HAP-1 (cell line): ENCODE measurements around the gene SORCS3.

ENCODE experiments used
- DNase-seq, 2 experiments: peaks; one replicate each; pipeline ENCODE4 v3.0.0-alpha.2; 2016 to 2020; ENCODE audit warnings: low spot score in 2 of 2
- H3K27me3 ChIP-seq: fragments of 250-450 bp; sonication (Bioruptor Pico); 2 replicates; pipeline ENCODE4 v1.5.1; 2020; ENCODE audit warnings: low read depth, mild to moderate bottlenecking, moderate library complexity
- H3K36me3 ChIP-seq: fragments of 250-450 bp; sonication (Bioruptor Pico); replicated peaks from 2 replicates; pipeline ENCODE4 v1.5.1; 2020; ENCODE audit warnings: mild to moderate bottlenecking
- H3K4me1 ChIP-seq: fragments of 250-450 bp; sonication (Bioruptor Pico); 2 replicates; pipeline ENCODE4 v1.5.1; 2020; ENCODE audit warnings: mild to moderate bottlenecking
- H3K4me3 ChIP-seq: fragments of 250-450 bp; sonication (Bioruptor Pico); 2 replicates; pipeline ENCODE4 v1.5.1; 2020; ENCODE audit warnings: mild to moderate bottlenecking, moderate library complexity
- H3K9me3 ChIP-seq: fragments of 250-450 bp; sonication (Bioruptor Pico); 2 replicates; pipeline ENCODE4 v1.5.1; 2020; ENCODE audit warnings: mild to moderate bottlenecking, moderate library complexity
- in situ Hi-C: fragments of 300-500 bp; cut with MboI; formaldehyde crosslinking; loops from 3 replicates; pipeline ENCODE4 v1.14.3; 2020; ENCODE audit warnings: low sequenced_read_pairs, inconsistent platforms, mixed read lengths

SORCS3 gene

GRCh38 chr10:105096316-105096715 lies 455.2 kb downstream of the SORCS3 start:
- no peak for DNase-seq
- no peak overlapping the region for H3K4me3 ChIP-seq
- H3K4me1 ChIP-seq = no peaks in the 10 kb centered on the region
- no peaks in the 10 kb centered on the region for H3K36me3 ChIP-seq
- no peaks in the 10 kb centered on the region for H3K27me3 ChIP-seq
- in situ Hi-C loops = no loop called here
- H3K9me3 ChIP-seq = no peaks in the 10 kb centered on the region

GRCh38 chr10:105102977-105103376 lies 461.9 kb downstream of the SORCS3 start:
- in situ Hi-C loops = no loop called here
- Histone ChIP-seq H3K9me3 (no peaks in the 10 kb centered on the region), H3K4me3 (no peak overlapping the region), H3K27me3 (no peaks in the 10 kb centered on the region), H3K4me1 (no peaks in the 10 kb centered on the region), H3K36me3 (no peaks in the 10 kb centered on the region)
- no peak for DNase-seq

GRCh38 chr10:105104297-105104696 lies 463.2 kb downstream of the SORCS3 start:
- H3K4me1 ChIP-seq = no peaks in the 10 kb centered on the region
- no peak for DNase-seq
- no peak overlapping the region for H3K4me3 ChIP-seq
- H3K36me3 ChIP-seq = no peaks in the 10 kb centered on the region
- H3K9me3 ChIP-seq = no peaks in the 10 kb centered on the region
- H3K27me3 ChIP-seq = no peaks in the 10 kb centered on the region
- in situ Hi-C loops = no loop called here

- in situ Hi-C loops = no loop called here
Observed at GRCh38 chr10:105109164-105109563, 468.1 kb downstream of the SORCS3 start.

GRCh38 chr10:105112862-105113261 lies 471.8 kb downstream of the SORCS3 start:
- no peaks in the 10 kb centered on the region for H3K4me1 ChIP-seq
- H3K9me3 ChIP-seq = no peaks in the 10 kb centered on the region
- H3K27me3 ChIP-seq = no peaks in the 10 kb centered on the region
- H3K36me3 ChIP-seq = no peaks in the 10 kb centered on the region
- DNase-seq = no peak
- no peak overlapping the region for H3K4me3 ChIP-seq
- in situ Hi-C loops = no loop called here

More at GRCh38 chr10:105109164-105109563, 468.1 kb downstream of the SORCS3 start:
- no peaks in the 10 kb centered on the region for H3K27me3 ChIP-seq
- no peaks in the 10 kb centered on the region for H3K36me3 ChIP-seq
- no peak overlapping the region for H3K4me3 ChIP-seq
- H3K9me3 ChIP-seq = no peaks in the 10 kb centered on the region
- no peak for DNase-seq
- no peaks in the 10 kb centered on the region for H3K4me1 ChIP-seq

GRCh38 chr10:105113666-105114065 lies 472.6 kb downstream of the SORCS3 start:
- no peaks in the 10 kb centered on the region for H3K4me1 ChIP-seq
- H3K27me3 ChIP-seq = no peaks in the 10 kb centered on the region
- DNase-seq = no peak
- in situ Hi-C loops = no loop called here
- H3K4me3 ChIP-seq = no peak overlapping the region
- H3K9me3 ChIP-seq = no peaks in the 10 kb centered on the region
- H3K36me3 ChIP-seq = no peaks in the 10 kb centered on the region

- Histone ChIP-seq H3K9me3 (no peaks in the 10 kb centered on the region), H3K4me1 (no peaks in the 10 kb centered on the region), H3K36me3 (no peaks in the 10 kb centered on the region), H3K4me3 (no peak overlapping the region), H3K27me3 (no peaks in the 10 kb centered on the region)
- in situ Hi-C loops = no loop called here
- DNase-seq = no peak
Observed at GRCh38 chr10:105121743-105122142, 480.7 kb downstream of the SORCS3 start.

- Histone ChIP-seq H3K9me3 (no peaks in the 10 kb centered on the region), H3K4me3 (no peak overlapping the region), H3K36me3 (no peaks in the 10 kb centered on the region), H3K27me3 (no peaks in the 10 kb centered on the region), H3K4me1 (no peaks in the 10 kb centered on the region)
- DNase-seq = no peak
- in situ Hi-C loops = no loop called here
Observed at GRCh38 chr10:105128111-105128510, 487.0 kb downstream of the SORCS3 start.

GRCh38 chr10:105138358-105138757 lies 497.3 kb downstream of the SORCS3 start:
- DNase-seq = no peak
- Histone ChIP-seq H3K4me3 (no peak overlapping the region), H3K36me3 (no peaks in the 10 kb centered on the region), H3K4me1 (no peaks in the 10 kb centered on the region), H3K9me3 (no peaks in the 10 kb centered on the region), H3K27me3 (no peaks in the 10 kb centered on the region)
- in situ Hi-C loops = no loop called here

GRCh38 chr10:105139363-105139896 lies 498.3 kb downstream of the SORCS3 start:
- Histone ChIP-seq H3K9me3 (no peaks in the 10 kb centered on the region), H3K4me3 (no peak overlapping the region), H3K4me1 (no peaks in the 10 kb centered on the region), H3K36me3 (no peaks in the 10 kb centered on the region), H3K27me3 (no peaks in the 10 kb centered on the region)
- no peak for DNase-seq
- in situ Hi-C loops = no loop called here

GRCh38 chr10:105140600-105140999 lies 499.5 kb downstream of the SORCS3 start:
- Histone ChIP-seq H3K36me3 (no peaks in the 10 kb centered on the region), H3K9me3 (no peaks in the 10 kb centered on the region), H3K4me3 (no peak overlapping the region), H3K27me3 (no peaks in the 10 kb centered on the region), H3K4me1 (no peaks in the 10 kb centered on the region)
- DNase-seq = no peak
- in situ Hi-C loops = no loop called here

GRCh38 chr10:105145711-105146110 lies 504.6 kb downstream of the SORCS3 start:
- no peak for DNase-seq
- Histone ChIP-seq H3K36me3 (no peaks in the 10 kb centered on the region), H3K27me3 (no peaks in the 10 kb centered on the region), H3K4me3 (no peak overlapping the region), H3K9me3 (no peaks in the 10 kb centered on the region), H3K4me1 (no peaks in the 10 kb centered on the region)
- in situ Hi-C loops = no loop called here

- Histone ChIP-seq H3K27me3 (no peaks in the 10 kb centered on the region), H3K36me3 (no peaks in the 10 kb centered on the region), H3K9me3 (no peaks in the 10 kb centered on the region), H3K4me3 (no peak overlapping the region), H3K4me1 (no peaks in the 10 kb centered on the region)
- in situ Hi-C loops = no loop called here
- DNase-seq = no peak
Observed at GRCh38 chr10:105146436-105146835, 505.3 kb downstream of the SORCS3 start.

GRCh38 chr10:105148456-105148855 lies 507.4 kb downstream of the SORCS3 start:
- DNase-seq = no peak
- Histone ChIP-seq H3K27me3 (no peaks in the 10 kb centered on the region), H3K36me3 (no peaks in the 10 kb centered on the region), H3K4me1 (no peaks in the 10 kb centered on the region), H3K4me3 (no peak overlapping the region), H3K9me3 (no peaks in the 10 kb centered on the region)
- in situ Hi-C loops = no loop called here

GRCh38 chr10:105148921-105149320 lies 507.8 kb downstream of the SORCS3 start:
- Histone ChIP-seq H3K36me3 (no peaks in the 10 kb centered on the region), H3K9me3 (no peaks in the 10 kb centered on the region), H3K4me1 (no peaks in the 10 kb centered on the region), H3K4me3 (no peak overlapping the region), H3K27me3 (no peaks in the 10 kb centered on the region)
- no peak for DNase-seq
- in situ Hi-C loops = no loop called here
